ENCODE data around the gene BAMBI.
"Not testable (repeated sequence)": the region's sequence is repeated elsewhere in the genome, so short reads cannot be mapped to it uniquely, and the experiment has no call there.

BAMBI gene

GRCh38 chr10:28676968-28677887, at the start of gene BAMBI:
Gene BAMBI (plus strand): TSS chr10:28677521. CDS start chr10:28677898, 377 bp downstream.
- peak; percentile 11 to 97 (median 83) for DNase-seq

GRCh38 chr10:28628184-28628893, 49.0 kb upstream of the BAMBI start:
- DNase-seq, result peak in 12 of 14 donors; percentile 5 to 69 (median 52)

GRCh38 chr10:28631896-28632583, 45.3 kb upstream of the BAMBI start:
- DNase-seq, result no peak

- no peak for DNase-seq
Measured at GRCh38 chr10:28632584-28632945, 44.8 kb upstream of the BAMBI start.

GRCh38 chr10:28633750-28634149, 43.6 kb upstream of the BAMBI start:
- no peak for DNase-seq

- DNase-seq, result no peak
Measured at GRCh38 chr10:28637346-28637745, 40.0 kb upstream of the BAMBI start.

- no peak for DNase-seq
Measured at GRCh38 chr10:28638392-28638791, 38.9 kb upstream of the BAMBI start.

GRCh38 chr10:28640551-28640950, 36.8 kb upstream of the BAMBI start:
- no peak for DNase-seq

GRCh38 chr10:28644647-28645046, 32.7 kb upstream of the BAMBI start:
- DNase-seq, result no peak

- DNase-seq, result no peak
Measured at GRCh38 chr10:28652106-28652505, 25.2 kb upstream of the BAMBI start.

- DNase-seq, result no peak
Measured at GRCh38 chr10:28652703-28653102, 24.6 kb upstream of the BAMBI start.

- not testable (repeated sequence) for DNase-seq
Measured at GRCh38 chr10:28658824-28659223, 18.5 kb upstream of the BAMBI start.

GRCh38 chr10:28661035-28661434, 16.3 kb upstream of the BAMBI start:
- DNase-seq, result no peak

GRCh38 chr10:28663576-28664368, 13.5 kb upstream of the BAMBI start:
- peak in 10 of 14 donors; percentile 31 to 60 (median 48) for DNase-seq

- no peak for DNase-seq
Measured at GRCh38 chr10:28664369-28664740, 13.0 kb upstream of the BAMBI start.

GRCh38 chr10:28666751-28667467, 10.4 kb upstream of the BAMBI start:
- DNase-seq, result no peak

GRCh38 chr10:28668363-28669226, 8.7 kb upstream of the BAMBI start:
- DNase-seq, result no peak

GRCh38 chr10:28669227-28670173, 7.8 kb upstream of the BAMBI start:
- DNase-seq, result no peak

GRCh38 chr10:28674782-28675181, 2.5 kb upstream of the BAMBI start:
- DNase-seq, result peak in 1 of 14 donors; percentile 5
